Activated B cell treated with CpG ODN at 0.5 μM for 24 hours (primary cell): ENCODE data around the gene TBX3. TPM values are rescaled to one million over a fixed set of nuclear protein-coding genes. Genes with fewer than 3 reads are reported as not detected.

Source experiments
- ATAC-seq: fragments of 200-7000 bp; cut with Tn5 transposase; one replicate; pipeline ENCODE4 v1.10.0; 2021; ENCODE audit warnings: low read depth, mild to moderate bottlenecking, moderate library complexity
- CTCF ChIA-PET: fragments of 350-600 bp; sonication (Branson Sonifier 250); formaldehyde crosslinking; loops from one replicate; lab custom pipeline; 2021; ENCODE audit warnings: antibody characterized with exemption; lab: Charles Lee
- POLR2A ChIA-PET: fragments of 350-600 bp; sonication (Branson Sonifier 250); formaldehyde crosslinking; loops from one replicate; lab custom pipeline; 2021; ENCODE audit warnings: antibody characterized with exemption; lab: Charles Lee
- DNase-seq: peaks from one replicate; pipeline ENCODE4 v3.0.0; 2022
- H3K27ac Mint-ChIP-seq: one replicate; pipeline ENCODE4 v1.8.0; 2020; ENCODE audit warnings: mixed read lengths
- H3K27me3 Mint-ChIP-seq: one replicate; pipeline ENCODE4 v1.8.0; 2021; ENCODE audit warnings: mixed read lengths
- H3K36me3 Mint-ChIP-seq: one replicate; pipeline ENCODE4 v1.8.0; 2021; ENCODE audit warnings: low read depth, mixed read lengths
- H3K4me1 Mint-ChIP-seq: one replicate; pipeline ENCODE4 v1.8.0; 2021; ENCODE audit warnings: mixed read lengths
- H3K4me3 Mint-ChIP-seq: one replicate; pipeline ENCODE4 v1.8.0; 2020; ENCODE audit warnings: mild to moderate bottlenecking, mixed read lengths
- H3K9me3 Mint-ChIP-seq: one replicate; pipeline ENCODE4 v1.8.0; 2020; ENCODE audit warnings: mixed read lengths
- intact Hi-C: fragments of 100-400 bp; cut with micrococcal nuclease; formaldehyde crosslinking; loops from one replicate; pipeline ENCODE4 v1.15.1; 2024
- total RNA-seq: library from RNA; stranded (reverse); gene quantifications from 2 replicates; pipeline ENCODE4 v1.2.3, GENCODE V29; 2022
- TF ChIP-seq, protein P1 (sequence below): fragments of 200-600 bp; IDR thresholded peaks from one replicate; pipeline ENCODE4 v1.8.0; 2022; ENCODE audit warnings: antibody characterized with exemption, mild to moderate bottlenecking

The TBX3 gene
- total RNA-seq, 1 donor from 2014 or later: not detected

- no peak overlapping the region for H3K27ac Mint-ChIP-seq
- intact Hi-C loops: no loop called here
- peaks cover 72% of the 10 kb centered on the region for H3K27me3 Mint-ChIP-seq
- no peaks in the 10 kb centered on the region for H3K9me3 Mint-ChIP-seq
- DNase-seq (no peak), ATAC-seq (no peak)
- ChIA-PET CTCF (no interaction called here), POLR2A (no interaction called here)
- no peak overlapping the region for H3K4me3 Mint-ChIP-seq
- H3K4me1 Mint-ChIP-seq: peaks cover 11% of the 10 kb centered on the region
- TF ChIP-seq, protein P1, sequence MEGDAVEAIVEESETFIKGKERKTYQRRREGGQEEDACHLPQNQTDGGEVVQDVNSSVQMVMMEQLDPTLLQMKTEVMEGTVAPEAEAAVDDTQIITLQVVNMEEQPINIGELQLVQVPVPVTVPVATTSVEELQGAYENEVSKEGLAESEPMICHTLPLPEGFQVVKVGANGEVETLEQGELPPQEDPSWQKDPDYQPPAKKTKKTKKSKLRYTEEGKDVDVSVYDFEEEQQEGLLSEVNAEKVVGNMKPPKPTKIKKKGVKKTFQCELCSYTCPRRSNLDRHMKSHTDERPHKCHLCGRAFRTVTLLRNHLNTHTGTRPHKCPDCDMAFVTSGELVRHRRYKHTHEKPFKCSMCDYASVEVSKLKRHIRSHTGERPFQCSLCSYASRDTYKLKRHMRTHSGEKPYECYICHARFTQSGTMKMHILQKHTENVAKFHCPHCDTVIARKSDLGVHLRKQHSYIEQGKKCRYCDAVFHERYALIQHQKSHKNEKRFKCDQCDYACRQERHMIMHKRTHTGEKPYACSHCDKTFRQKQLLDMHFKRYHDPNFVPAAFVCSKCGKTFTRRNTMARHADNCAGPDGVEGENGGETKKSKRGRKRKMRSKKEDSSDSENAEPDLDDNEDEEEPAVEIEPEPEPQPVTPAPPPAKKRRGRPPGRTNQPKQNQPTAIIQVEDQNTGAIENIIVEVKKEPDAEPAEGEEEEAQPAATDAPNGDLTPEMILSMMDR: no peak
- no peaks in the 10 kb centered on the region for H3K36me3 Mint-ChIP-seq
Measured at GRCh38 chr12:114678718-114679117, 5.3 kb downstream of the TBX3 start.

DNA sequence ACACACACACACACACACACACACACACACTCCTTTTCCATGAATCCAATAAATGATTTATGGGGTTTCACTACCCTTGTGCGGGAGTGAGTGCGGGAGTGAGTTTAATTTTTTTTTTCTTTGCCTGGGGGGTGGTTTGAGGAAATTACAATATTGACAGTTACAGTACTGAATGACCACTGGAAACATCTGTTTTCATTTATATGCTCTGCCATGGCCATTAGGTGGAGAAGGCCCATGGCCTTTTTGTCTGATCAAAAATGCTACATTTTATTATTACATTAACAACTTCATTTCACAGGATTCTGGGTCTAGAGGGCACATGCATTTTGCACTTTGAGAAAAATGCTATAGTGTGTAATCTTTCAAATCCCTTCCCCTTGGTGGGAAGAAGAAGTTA, 5.9 kb downstream of the TBX3 start:
- intact Hi-C loops: no loop called here
- H3K36me3 Mint-ChIP-seq: no peaks in the 10 kb centered on the region
- no peaks in the 10 kb centered on the region for H3K9me3 Mint-ChIP-seq
- H3K4me1 Mint-ChIP-seq: peaks cover 4% of the 10 kb centered on the region
- peaks cover 72% of the 10 kb centered on the region for H3K27me3 Mint-ChIP-seq
- ATAC-seq: no peak
- no peak overlapping the region for H3K27ac Mint-ChIP-seq
- CTCF ChIA-PET: no interaction called here
- TF ChIP-seq, protein P1: no peak
- POLR2A ChIA-PET: no interaction called here
- H3K4me3 Mint-ChIP-seq: no peak overlapping the region
- DNase-seq: no peak

DNA sequence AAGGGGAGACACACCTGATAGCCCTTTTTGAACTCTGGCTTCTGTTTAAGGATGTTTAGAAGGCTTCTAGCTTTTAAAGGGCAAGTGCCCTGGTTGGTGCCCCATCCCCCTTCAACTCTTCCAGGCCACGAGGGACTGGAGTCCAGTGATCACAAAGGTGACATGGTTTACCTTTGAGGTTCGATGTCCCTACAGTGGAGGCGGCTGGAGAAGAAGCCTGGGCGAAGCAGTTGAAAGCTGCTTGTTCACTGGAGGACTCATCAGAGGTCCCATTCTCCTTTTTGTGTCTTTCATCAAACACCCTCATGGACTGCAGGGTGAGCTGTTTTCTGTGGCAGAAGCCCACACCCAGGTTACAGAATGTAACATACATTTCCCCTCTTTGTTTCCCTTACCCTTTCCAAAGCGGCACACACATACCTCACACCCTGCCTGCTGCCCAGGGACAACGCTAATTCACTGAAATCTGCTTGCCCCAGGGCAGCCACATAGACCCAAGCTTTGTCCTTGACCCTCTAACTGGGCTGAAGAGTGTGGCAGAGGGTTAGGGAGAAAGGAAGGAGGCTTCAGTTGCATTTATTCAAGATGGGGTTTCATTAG, 7.7 kb downstream of the TBX3 start:
- Mint-ChIP-seq H3K27me3 (peaks cover 72% of the 10 kb centered on the region), H3K4me3 (no peak overlapping the region), H3K9me3 (no peaks in the 10 kb centered on the region), H3K36me3 (no peaks in the 10 kb centered on the region), H3K4me1 (no peaks in the 10 kb centered on the region), H3K27ac (no peak overlapping the region)
- TF ChIP-seq, protein P1: no peak
- intact Hi-C loops: no loop called here
- DNase-seq (no peak), ATAC-seq (no peak)
- CTCF ChIA-PET: no interaction called here
- POLR2A ChIA-PET: no interaction called here

GRCh38 chr12:114674251-114675047, 9.5 kb downstream of the TBX3 start:
- intact Hi-C loops: no loop called here
- ATAC-seq (no peak), DNase-seq (no peak)
- H3K27me3 Mint-ChIP-seq: peaks cover 71% of the 10 kb centered on the region
- H3K4me1 Mint-ChIP-seq: no peaks in the 10 kb centered on the region
- no peak overlapping the region for H3K4me3 Mint-ChIP-seq
- no peaks in the 10 kb centered on the region for H3K36me3 Mint-ChIP-seq
- TF ChIP-seq, protein P1: no peak
- H3K27ac Mint-ChIP-seq: no peak overlapping the region
- no peaks in the 10 kb centered on the region for H3K9me3 Mint-ChIP-seq
- ChIA-PET CTCF (no interaction called here), POLR2A (no interaction called here)

GRCh38 chr12:114673901-114674250, 10.1 kb downstream of the TBX3 start:
- POLR2A ChIA-PET: no interaction called here
- Mint-ChIP-seq H3K4me3 (no peak overlapping the region), H3K27ac (no peak overlapping the region), H3K4me1 (no peaks in the 10 kb centered on the region), H3K9me3 (no peaks in the 10 kb centered on the region), H3K27me3 (peaks cover 66% of the 10 kb centered on the region), H3K36me3 (no peaks in the 10 kb centered on the region)
- intact Hi-C loops: no loop called here
- TF ChIP-seq, protein P1: no peak
- CTCF ChIA-PET: no interaction called here
- ATAC-seq: no peak
- no peak for DNase-seq
